ENCODE data around the gene EMC6.

The EMC6 gene

GRCh38 chr17:3660311-3660891 is 8.2 kb upstream of the EMC6 start:
- TF ChIP-seq CTCF (IDR thresholded peaks at IDR 0.05; ENCODE audit: extremely low read depth, insufficient read depth, missing control alignments) = no peak
- DNase-seq (ENCODE audit: low spot score) = no peak
- in situ Hi-C loops (cut with MboI; ENCODE audit: low pct_unique_long_range_greater_than_20kb, low sequenced_read_pairs, unreplicated experiment) = loop anchor here (25.0 kb wide), 1 partner anchor 623 kb away; no protein-coding TSS in a partner anchor

- no peak for TF ChIP-seq CTCF (IDR thresholded peaks at IDR 0.05; ENCODE audit: extremely low read depth, insufficient read depth, missing control alignments)
- in situ Hi-C loops (cut with MboI; ENCODE audit: low pct_unique_long_range_greater_than_20kb, low sequenced_read_pairs, unreplicated experiment) = loop anchor here (25.0 kb wide), 1 partner anchor 626 kb away; no protein-coding TSS in a partner anchor
These were observed 5.3 kb upstream of the EMC6 start for GRCh38 chr17:3663102-3664011.

GRCh38 chr17:3665834-3666233 is 2.8 kb upstream of the EMC6 start:
- in situ Hi-C loops (cut with MboI; ENCODE audit: low pct_unique_long_range_greater_than_20kb, low sequenced_read_pairs, unreplicated experiment) = loop anchor here (25.0 kb wide), 1 partner anchor 629 kb away; no protein-coding TSS in a partner anchor
- no peak for TF ChIP-seq CTCF (IDR thresholded peaks at IDR 0.05; ENCODE audit: extremely low read depth, insufficient read depth, missing control alignments)
- DNase-seq (ENCODE audit: low spot score) = no peak

More at GRCh38 chr17:3663102-3664011, 5.3 kb upstream of the EMC6 start:
- DNase-seq (ENCODE audit: low spot score) = no peak

GRCh38 chr17:3666516-3666915 is 2.1 kb upstream of the EMC6 start:
- in situ Hi-C loops (cut with MboI; ENCODE audit: low pct_unique_long_range_greater_than_20kb, low sequenced_read_pairs, unreplicated experiment) = loop anchor here (25.0 kb wide), 1 partner anchor 629 kb away; no protein-coding TSS in a partner anchor

GRCh38 chr17:3667366-3668278 is 990 bp upstream of the EMC6 start:
- in situ Hi-C loops (cut with MboI; ENCODE audit: low pct_unique_long_range_greater_than_20kb, low sequenced_read_pairs, unreplicated experiment) = loop anchor here (25.0 kb wide), 1 partner anchor 630 kb away; no protein-coding TSS in a partner anchor
- TF ChIP-seq CTCF (IDR thresholded peaks at IDR 0.05; ENCODE audit: extremely low read depth, insufficient read depth, missing control alignments) = peak; percentile 0
- no peak for DNase-seq (ENCODE audit: low spot score)

More at GRCh38 chr17:3666516-3666915, 2.1 kb upstream of the EMC6 start:
- DNase-seq (ENCODE audit: low spot score) = no peak
- no peak for TF ChIP-seq CTCF (IDR thresholded peaks at IDR 0.05; ENCODE audit: extremely low read depth, insufficient read depth, missing control alignments)

GRCh38 chr17:3669085-3669347 is 404 bp downstream of the EMC6 start:
- TF ChIP-seq CTCF (IDR thresholded peaks at IDR 0.05; ENCODE audit: extremely low read depth, insufficient read depth, missing control alignments) = no peak
- in situ Hi-C loops (cut with MboI; ENCODE audit: low pct_unique_long_range_greater_than_20kb, low sequenced_read_pairs, unreplicated experiment) = loop anchor here (25.0 kb wide), 1 partner anchor 632 kb away; no protein-coding TSS in a partner anchor

More at GRCh38 chr17:3669085-3669347, 404 bp downstream of the EMC6 start:
- no peak for DNase-seq (ENCODE audit: low spot score)
